ENCODE measurements around the gene GSG1L2.

GSG1L2 gene

GRCh38 chr17:9801505-9801904 lies 20.4 kb downstream of the GSG1L2 start:
- no peak for ATAC-seq
- TF ChIP-seq ZNF565 (CRISPR knock-in tag; conservative IDR thresholded peaks at IDR 0.05; ENCODE audit: low read depth) = no peak
- no peak for TF ChIP-seq ISL1 (CRISPR knock-in tag; IDR thresholded peaks at IDR 0.05)
- TF ChIP-seq ZFP3 (CRISPR knock-in tag; IDR thresholded peaks at IDR 0.05) = no peak
- no peak for TF ChIP-seq TCF4 (CRISPR knock-in tag; IDR thresholded peaks at IDR 0.05; ENCODE audit: borderline replicate concordance)
- TF ChIP-seq BACH2 (CRISPR knock-in tag; IDR thresholded peaks at IDR 0.05; ENCODE audit: borderline replicate concordance) = no peak
- no peak for TF ChIP-seq RARB (CRISPR knock-in tag; IDR thresholded peaks at IDR 0.05)
- TF ChIP-seq, protein P1, sequence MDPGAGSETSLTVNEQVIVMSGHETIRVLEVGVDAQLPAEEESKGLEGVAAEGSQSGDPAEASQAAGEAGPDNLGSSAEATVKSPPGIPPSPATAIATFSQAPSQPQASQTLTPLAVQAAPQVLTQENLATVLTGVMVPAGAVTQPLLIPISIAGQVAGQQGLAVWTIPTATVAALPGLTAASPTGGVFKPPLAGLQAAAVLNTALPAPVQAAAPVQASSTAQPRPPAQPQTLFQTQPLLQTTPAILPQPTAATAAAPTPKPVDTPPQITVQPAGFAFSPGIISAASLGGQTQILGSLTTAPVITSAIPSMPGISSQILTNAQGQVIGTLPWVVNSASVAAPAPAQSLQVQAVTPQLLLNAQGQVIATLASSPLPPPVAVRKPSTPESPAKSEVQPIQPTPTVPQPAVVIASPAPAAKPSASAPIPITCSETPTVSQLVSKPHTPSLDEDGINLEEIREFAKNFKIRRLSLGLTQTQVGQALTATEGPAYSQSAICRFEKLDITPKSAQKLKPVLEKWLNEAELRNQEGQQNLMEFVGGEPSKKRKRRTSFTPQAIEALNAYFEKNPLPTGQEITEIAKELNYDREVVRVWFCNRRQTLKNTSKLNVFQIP (CRISPR knock-in tag; IDR thresholded peaks at IDR 0.05; ENCODE audit: borderline replicate concordance, low read depth) = no peak
- TF ChIP-seq, protein P2, sequence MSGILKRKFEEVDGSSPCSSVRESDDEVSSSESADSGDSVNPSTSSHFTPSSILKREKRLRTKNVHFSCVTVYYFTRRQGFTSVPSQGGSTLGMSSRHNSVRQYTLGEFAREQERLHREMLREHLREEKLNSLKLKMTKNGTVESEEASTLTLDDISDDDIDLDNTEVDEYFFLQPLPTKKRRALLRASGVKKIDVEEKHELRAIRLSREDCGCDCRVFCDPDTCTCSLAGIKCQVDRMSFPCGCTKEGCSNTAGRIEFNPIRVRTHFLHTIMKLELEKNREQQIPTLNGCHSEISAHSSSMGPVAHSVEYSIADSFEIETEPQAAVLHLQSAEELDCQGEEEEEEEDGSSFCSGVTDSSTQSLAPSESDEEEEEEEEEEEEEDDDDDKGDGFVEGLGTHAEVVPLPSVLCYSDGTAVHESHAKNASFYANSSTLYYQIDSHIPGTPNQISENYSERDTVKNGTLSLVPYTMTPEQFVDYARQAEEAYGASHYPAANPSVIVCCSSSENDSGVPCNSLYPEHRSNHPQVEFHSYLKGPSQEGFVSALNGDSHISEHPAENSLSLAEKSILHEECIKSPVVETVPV (CRISPR knock-in tag; IDR thresholded peaks at IDR 0.05) = no peak
- TF ChIP-seq OSR1 (CRISPR knock-in tag; IDR thresholded peaks at IDR 0.05) = no peak
- no peak for TF ChIP-seq ARNTL (CRISPR knock-in tag; IDR thresholded peaks at IDR 0.05; ENCODE audit: borderline replicate concordance, low read depth)
- no peak for TF ChIP-seq ZNF70 (CRISPR knock-in tag; IDR thresholded peaks at IDR 0.05)
- no peak for TF ChIP-seq ZFP30 (CRISPR knock-in tag; IDR thresholded peaks at IDR 0.05)
- no peak for TF ChIP-seq ESRRG (CRISPR knock-in tag; IDR thresholded peaks at IDR 0.05)
- TF ChIP-seq SNAI2 (CRISPR knock-in tag; IDR thresholded peaks at IDR 0.05) = no peak
- no peak for TF ChIP-seq PATZ1 (CRISPR knock-in tag; IDR thresholded peaks at IDR 0.05; ENCODE audit: borderline replicate concordance)

- no peak for ATAC-seq
- TF ChIP-seq PPARA (CRISPR knock-in tag; IDR thresholded peaks at IDR 0.05; ENCODE audit: borderline replicate concordance) (no peak), ZNF565 (CRISPR knock-in tag; conservative IDR thresholded peaks at IDR 0.05; ENCODE audit: low read depth) (no peak), TOX (CRISPR knock-in tag; IDR thresholded peaks at IDR 0.05; ENCODE audit: borderline replicate concordance) (no peak), ZFP30 (CRISPR knock-in tag; IDR thresholded peaks at IDR 0.05) (no peak), ZNF70 (CRISPR knock-in tag; IDR thresholded peaks at IDR 0.05) (no peak), TSHZ2 (CRISPR knock-in tag; IDR thresholded peaks at IDR 0.05) (no peak), ZC3H10 (CRISPR knock-in tag; IDR thresholded peaks at IDR 0.05) (no peak)
- TF ChIP-seq, protein P1 (CRISPR knock-in tag; IDR thresholded peaks at IDR 0.05; ENCODE audit: borderline replicate concordance, low read depth) = no peak
- TF ChIP-seq, protein P2 (CRISPR knock-in tag; IDR thresholded peaks at IDR 0.05) = no peak
These were observed 23.2 kb downstream of the GSG1L2 start for GRCh38 chr17:9798724-9799123.

DNA sequence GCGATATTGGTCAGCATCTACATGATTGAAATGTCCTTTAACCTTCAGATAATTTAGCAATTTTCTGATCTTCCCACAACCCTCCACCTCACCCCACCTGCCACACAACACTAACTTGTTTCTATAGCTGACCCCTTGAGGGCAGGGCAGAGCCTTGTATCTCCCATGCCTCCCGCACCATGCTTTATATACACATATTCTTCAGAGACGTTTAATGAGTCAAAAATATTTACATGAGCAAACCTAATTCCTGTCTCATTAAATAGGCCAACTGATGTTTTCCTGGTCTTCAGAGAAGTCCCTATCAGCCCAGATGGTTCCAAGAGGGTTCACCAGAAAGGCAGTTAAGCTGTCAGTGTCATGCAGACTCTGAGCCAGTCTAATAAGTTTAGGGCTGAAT lies 23.9 kb downstream of the GSG1L2 start:
- TF ChIP-seq, protein P2 (CRISPR knock-in tag; IDR thresholded peaks at IDR 0.05) = no peak
- TF ChIP-seq, protein P1 (CRISPR knock-in tag; IDR thresholded peaks at IDR 0.05; ENCODE audit: borderline replicate concordance, low read depth) = no peak

More for the DNA sequence above, 23.9 kb downstream of the GSG1L2 start:
- ATAC-seq = no peak

Data from SK-N-SH treated with all-trans-retinoic acid at 6 μM for 48 hours (cell line).